ENCODE results near the gene KCNA1.

The KCNA1 gene

DNA sequence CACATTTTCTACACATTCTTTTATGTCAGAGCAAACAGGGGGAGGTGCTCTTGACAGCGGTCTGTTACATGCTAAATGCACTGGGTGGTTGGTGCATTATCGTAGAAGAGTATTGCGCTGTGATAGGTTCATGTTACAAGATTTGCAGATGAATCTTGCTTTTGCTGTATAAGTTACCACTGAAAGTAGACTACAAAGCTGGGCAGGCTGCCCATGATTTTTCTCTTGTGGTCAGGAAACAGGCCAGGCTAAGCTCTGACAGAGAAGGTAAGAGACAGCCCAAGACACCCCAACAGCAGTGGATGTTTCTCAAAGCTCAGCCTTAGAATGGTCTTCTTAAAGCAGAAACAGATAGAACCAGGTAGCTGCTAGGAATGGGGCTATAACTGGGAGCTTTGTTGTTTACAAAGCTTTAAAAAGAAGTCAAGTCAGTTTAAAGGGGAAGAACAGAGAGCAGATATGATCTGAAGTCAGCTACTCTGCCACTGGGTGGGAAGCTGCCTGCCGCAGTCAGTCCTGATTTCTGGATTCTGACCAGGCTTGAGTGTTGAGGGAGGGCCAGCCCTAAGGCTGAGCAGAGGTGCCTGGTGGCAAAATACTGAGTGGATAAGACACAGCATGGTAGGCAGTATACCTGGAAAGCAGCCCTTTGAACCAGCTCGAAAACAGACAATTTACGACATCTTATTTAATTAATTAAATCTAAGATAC, 9.4 kb downstream of the KCNA1 start:
- DNase-seq (ENCODE audit: low spot score), result no peak
- POLR2A ChIA-PET (ENCODE audit: low non-redundant PET), result no interaction called here
- CTCF ChIA-PET, result interaction anchor here (0.6 kb wide), 1 partner anchor 9 kb away, joined by 4 read pairs; the partner anchor contains the start of gene KCNA1
- no peak for TF ChIP-seq CTCF (conservative IDR thresholded peaks at IDR 0.05; ENCODE audit: low read depth)
- no peak overlapping the region for H3K27ac ChIP-seq

GRCh38 chr12:4932576-4932975, 22.9 kb downstream of the KCNA1 start:
- no peak for DNase-seq (ENCODE audit: low spot score)
- ChIA-PET CTCF (interaction anchor here (0.5 kb wide), 1 partner anchor 97 kb away, joined by 4 read pairs; no protein-coding TSS in a partner anchor), POLR2A (ENCODE audit: low non-redundant PET) (no interaction called here)
- no peak for TF ChIP-seq CTCF (conservative IDR thresholded peaks at IDR 0.05; ENCODE audit: low read depth)
- no peak overlapping the region for H3K27ac ChIP-seq

DNA sequence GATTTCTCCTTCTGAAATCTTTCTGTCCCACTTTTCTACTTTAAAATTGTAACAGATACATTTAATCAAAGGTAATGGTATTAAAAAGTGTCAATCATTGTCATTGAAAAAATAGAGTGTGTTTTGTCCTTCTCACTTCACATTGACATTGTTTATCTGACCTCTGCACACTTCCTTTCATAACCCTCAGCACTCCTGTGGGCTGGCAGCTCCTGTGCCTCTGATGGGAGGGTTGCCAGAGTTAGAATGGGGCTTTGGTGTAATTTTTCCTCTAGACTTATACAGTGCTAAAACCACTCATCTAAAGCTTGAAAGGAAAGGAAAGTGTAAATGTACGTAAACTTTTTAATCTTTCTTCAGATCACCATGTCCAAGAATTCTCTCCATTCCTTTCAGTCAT, 23.7 kb downstream of the KCNA1 start:
- POLR2A ChIA-PET (ENCODE audit: low non-redundant PET), result no interaction called here
- TF ChIP-seq CTCF (conservative IDR thresholded peaks at IDR 0.05; ENCODE audit: low read depth), result no peak
- H3K27ac ChIP-seq, result no peak overlapping the region

DNA sequence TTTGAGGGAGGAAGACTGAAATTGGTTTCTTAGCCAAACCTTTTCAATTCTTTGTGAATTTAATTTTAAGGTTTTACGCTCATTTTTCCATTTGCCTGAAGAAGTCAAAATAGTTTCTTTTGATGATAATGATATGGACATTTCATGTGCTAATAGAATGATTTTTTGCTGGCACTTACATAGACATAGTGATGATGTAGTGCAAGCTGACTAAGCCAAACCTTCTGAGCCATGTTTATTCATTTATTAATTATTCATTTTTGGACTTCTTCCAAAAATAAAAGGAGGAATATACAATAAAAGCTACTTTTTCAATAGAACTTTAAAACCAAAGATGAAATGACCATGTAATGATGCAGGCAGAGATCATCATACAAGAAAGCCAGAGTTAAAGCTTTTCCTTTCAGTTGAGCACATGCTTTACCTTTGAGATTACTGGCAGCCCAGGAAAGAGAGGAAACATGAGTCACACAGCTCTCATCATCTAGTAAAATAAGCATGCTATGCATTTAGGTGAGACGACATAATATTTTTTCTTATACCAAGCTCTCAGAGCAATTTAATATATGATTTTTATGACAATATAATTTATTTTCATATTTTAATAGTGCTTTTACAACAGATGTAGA, 24.8 kb downstream of the KCNA1 start:
- POLR2A ChIA-PET (ENCODE audit: low non-redundant PET), result no interaction called here
- TF ChIP-seq CTCF (conservative IDR thresholded peaks at IDR 0.05; ENCODE audit: low read depth), result no peak
- CTCF ChIA-PET, result interaction anchor here (0.6 kb wide), 1 partner anchor 13 kb away, joined by 3 read pairs; no protein-coding TSS in a partner anchor
- peak; percentile 20 for DNase-seq (ENCODE audit: low spot score)
- no peak overlapping the region for H3K27ac ChIP-seq

More for the DNA sequence above, 23.7 kb downstream of the KCNA1 start:
- CTCF ChIA-PET, result no interaction called here
- DNase-seq (ENCODE audit: low spot score), result no peak

DNA sequence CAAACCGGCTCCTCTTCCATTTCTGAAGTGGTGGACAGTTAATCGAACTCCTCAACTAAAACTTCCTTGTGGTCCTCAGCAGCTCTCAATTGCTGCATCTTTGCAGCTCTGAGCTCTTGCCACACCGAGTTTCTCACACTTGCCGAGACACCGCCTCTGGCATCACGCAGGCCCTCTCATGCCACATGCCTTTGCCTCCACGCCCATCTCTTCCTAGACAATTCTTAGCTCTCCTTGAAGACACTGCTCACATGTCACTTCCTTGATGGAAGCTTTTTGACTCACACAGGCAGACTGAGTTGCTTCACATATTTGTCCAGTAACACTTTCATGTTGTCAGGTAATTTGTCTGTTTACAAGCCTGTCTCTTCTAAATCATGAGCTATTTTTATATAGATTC, 29.2 kb downstream of the KCNA1 start:
- ChIA-PET CTCF (no interaction called here), POLR2A (ENCODE audit: low non-redundant PET) (no interaction called here)
- DNase-seq (ENCODE audit: low spot score), result peak; percentile 11
- H3K27ac ChIP-seq, result no peak overlapping the region
- no peak for TF ChIP-seq CTCF (conservative IDR thresholded peaks at IDR 0.05; ENCODE audit: low read depth)

- TF ChIP-seq CTCF (conservative IDR thresholded peaks at IDR 0.05; ENCODE audit: low read depth), result no peak
- ChIA-PET CTCF (interaction anchor here (0.5 to 0.6 kb wide), 2 partner anchors 12 to 80 kb away, joined by 3 to 4 read pairs; no protein-coding TSS in a partner anchor), POLR2A (ENCODE audit: low non-redundant PET) (no interaction called here)
- no peak for DNase-seq (ENCODE audit: low spot score)
- H3K27ac ChIP-seq, result no peak overlapping the region
Observed at GRCh38 chr12:4939418-4940023, 29.8 kb downstream of the KCNA1 start.

Measured in RWPE1 (cell line).